T47D (cell line): ENCODE results near the gene LGALS3BP.
"Not testable (repeated sequence)": the region's sequence is repeated elsewhere in the genome, so short reads cannot be mapped to it uniquely, and the experiment has no call there.

Experiments
- DNase-seq, 2 experiments: peaks; one replicate each; pipeline versions ENCODE4 v3.0.0 to v3.0.0-alpha.2; 2011 to 2012; ENCODE audit warnings: low read depth in 1 of 2, low spot score in 1 of 2
- JUND ChIP-seq: IDR thresholded peaks from 2 replicates; pipeline ENCODE4 v1.6.1; 2012; ENCODE audit warnings: low read depth
- in situ Hi-C: cut with HindIII; loops from 2 replicates; pipeline ENCODE4 v1.10.0; 2016; ENCODE audit warnings: low sequenced_read_pairs, low pct_unique_long_range_greater_than_20kb

The LGALS3BP gene

GRCh38 chr17:78954684-78955083 is 25.0 kb downstream of the LGALS3BP start:
- no peak for TF ChIP-seq JUND
- in situ Hi-C loops: no loop called here
- no peak for DNase-seq

GRCh38 chr17:78953356-78954350 is 26.1 kb downstream of the LGALS3BP start:
- no peak for DNase-seq
- in situ Hi-C loops: no loop called here
- TF ChIP-seq JUND: no peak

GRCh38 chr17:78952706-78953105 is 27.0 kb downstream of the LGALS3BP start:
- DNase-seq: no peak
- no peak for TF ChIP-seq JUND
- in situ Hi-C loops: no loop called here

- no peak for TF ChIP-seq JUND
- DNase-seq: peak; percentile 32 to 51
- in situ Hi-C loops: no loop called here
These were observed 27.7 kb downstream of the LGALS3BP start for GRCh38 chr17:78951967-78952551.

GRCh38 chr17:78950870-78951269 is 28.9 kb downstream of the LGALS3BP start:
- TF ChIP-seq JUND: no peak
- in situ Hi-C loops: no loop called here
- DNase-seq: no peak

GRCh38 chr17:78947235-78948149 is 32.2 kb downstream of the LGALS3BP start:
- in situ Hi-C loops: no loop called here
- DNase-seq: no peak
- TF ChIP-seq JUND: no peak

GRCh38 chr17:78946631-78947030 is 33.1 kb downstream of the LGALS3BP start:
- no peak for DNase-seq
- in situ Hi-C loops: no loop called here
- TF ChIP-seq JUND: no peak

GRCh38 chr17:78946131-78946530 is 33.6 kb downstream of the LGALS3BP start:
- TF ChIP-seq JUND: no peak
- no peak for DNase-seq

GRCh38 chr17:78945455-78945854 is 34.3 kb downstream of the LGALS3BP start:
- in situ Hi-C loops: not testable (repeated sequence)

More at GRCh38 chr17:78946131-78946530, 33.6 kb downstream of the LGALS3BP start:
- in situ Hi-C loops: no loop called here

GRCh38 chr17:78944956-78945355 is 34.8 kb downstream of the LGALS3BP start:
- in situ Hi-C loops: no loop called here
- TF ChIP-seq JUND: no peak
- DNase-seq: no peak

More at GRCh38 chr17:78945455-78945854, 34.3 kb downstream of the LGALS3BP start:
- DNase-seq: not testable (repeated sequence)

- no peak for DNase-seq
- no peak for TF ChIP-seq JUND
- in situ Hi-C loops: no loop called here
These were observed 35.7 kb downstream of the LGALS3BP start for GRCh38 chr17:78944026-78944425.

GRCh38 chr17:78940708-78941107 is 39.0 kb downstream of the LGALS3BP start:
- no peak for DNase-seq
- no peak for TF ChIP-seq JUND
- in situ Hi-C loops: no loop called here
